OCI-LY7 (cell line): ENCODE data around the gene ATP6V0D1. TPM values are rescaled to one million over a fixed set of nuclear protein-coding genes. Genes with fewer than 3 reads are reported as not detected.
A peak's percentile ranks its signal among the peaks of the same experiment; 100 is the strongest.

Experiments
- BruUV-seq: library from RNA; stranded (reverse); fragments of 400-500 nt; replicated peaks from 2 replicates; lab custom pipeline; 2021; lab: Mats Ljungman, UMichigan
- CTCF ChIA-PET: fragments of 300-600 bp; sonication (Branson Sonifier 250); formaldehyde crosslinking; loops from one replicate; lab custom pipeline; 2022; ENCODE audit warnings: antibody characterized with exemption; ENCODE audit not compliant: unreplicated experiment; lab: Charles Lee
- POLR2A ChIA-PET: fragments of 300-600 bp; sonication (Branson Sonifier 250); formaldehyde crosslinking; loops from one replicate; lab custom pipeline; 2022; ENCODE audit warnings: antibody characterized with exemption; lab: Charles Lee
- DNase-seq: peaks from one replicate; pipeline ENCODE4 v3.0.0-alpha.2; 2015; ENCODE audit warnings: low spot score
- H2AFZ ChIP-seq: fragments of 200-600 bp; sonication (generic), shearing (Covaris generic); 2 replicates; pipeline ENCODE4 v1.6.1; 2014; ENCODE audit warnings: mild to moderate bottlenecking, antibody characterized with exemption, low read length, moderate library complexity
- H3K27ac ChIP-seq: fragments of 200-600 bp; sonication (generic); 2 replicates; pipeline ENCODE4 v1.5.1; 2014; ENCODE audit warnings: mixed run types, low read depth, mild to moderate bottlenecking, moderate library complexity, low read length, inconsistent platforms; ENCODE audit not compliant: poor library complexity, severe bottlenecking
- H3K36me3 ChIP-seq: fragments of 200-600 bp; sonication (generic); 2 replicates; pipeline ENCODE4 v1.6.1; 2014; ENCODE audit warnings: mild to moderate bottlenecking, antibody characterized with exemption, low read length, moderate library complexity, mixed read lengths; ENCODE audit not compliant: insufficient read depth
- H3K4me1 ChIP-seq: fragments of 200-600 bp; sonication (generic); 2 replicates; pipeline ENCODE4 v1.5.1; 2014; ENCODE audit warnings: mild to moderate bottlenecking, low read length; ENCODE audit not compliant: insufficient read depth, poor library complexity, severe bottlenecking
- H3K4me2 ChIP-seq: fragments of 200-600 bp; sonication (generic); 2 replicates; pipeline ENCODE4 v1.6.1; 2014; ENCODE audit warnings: mild to moderate bottlenecking, low read length
- H3K4me3 ChIP-seq: fragments of 200-600 bp; sonication (generic); 2 replicates; pipeline ENCODE4 v1.5.1; 2014; ENCODE audit warnings: mild to moderate bottlenecking, low read depth, low read length; ENCODE audit not compliant: poor library complexity, severe bottlenecking
- H3K79me2 ChIP-seq: fragments of 200-600 bp; sonication (generic); 2 replicates; pipeline ENCODE4 v1.6.1; 2016; ENCODE audit warnings: low read depth, mild to moderate bottlenecking, low read length, moderate library complexity, mixed read lengths; ENCODE audit not compliant: insufficient read depth
- H3K9me2 ChIP-seq: fragments of 200-600 bp; sonication (generic); 2 replicates; pipeline ENCODE4 v1.6.1; 2016; ENCODE audit warnings: mild to moderate bottlenecking, low read length, mixed read lengths; ENCODE audit not compliant: insufficient read depth
- H3K9me3 ChIP-seq: fragments of 200-600 bp; sonication (generic); 2 replicates; pipeline ENCODE4 v1.6.1; 2014; ENCODE audit warnings: mild to moderate bottlenecking, mixed run types, low read length, mixed read lengths
- H4K20me1 ChIP-seq: fragments of 200-600 bp; sonication (generic); 2 replicates; pipeline ENCODE4 v1.6.1; 2014; ENCODE audit warnings: mild to moderate bottlenecking, antibody characterized with exemption, low read length, moderate library complexity, mixed read lengths; ENCODE audit not compliant: insufficient read depth
- CTCF ChIP-seq: fragments of 200-600 bp; sonication (generic); conservative IDR thresholded peaks from 2 replicates; pipeline ENCODE4 v1.5.1; 2014; ENCODE audit warnings: mild to moderate bottlenecking, antibody characterized with exemption, low read length, moderate library complexity, mixed read lengths
- EZH2phosphoT487 ChIP-seq: fragments of 200-600 bp; sonication (generic); IDR thresholded peaks from 2 replicates; pipeline ENCODE4 v1.6.1; 2018; ENCODE audit warnings: low read depth, borderline replicate concordance, mild to moderate bottlenecking, mixed run types, antibody characterized with exemption, low read length, moderate library complexity, mixed read lengths
- intact Hi-C: fragments of 100-400 bp; cut with micrococcal nuclease; formaldehyde crosslinking; loops from one replicate; pipeline ENCODE4 v1.10.0; 2022; ENCODE audit not compliant: unreplicated experiment
- total RNA-seq, 2 experiments: library from RNA; depleted of rRNA in 1 of 2; stranded (reverse); fragments of >200 nt in 1 of 2; shearing (Covaris generic) in 1 of 2; gene quantifications; 2 replicates each; pipeline ENCODE4 v1.2.3, GENCODE V29; 2014 to 2022

The ATP6V0D1 gene
- total RNA-seq, 2 experiments from 2014 or later: 24.4 to 38.0 TPM

DNA sequence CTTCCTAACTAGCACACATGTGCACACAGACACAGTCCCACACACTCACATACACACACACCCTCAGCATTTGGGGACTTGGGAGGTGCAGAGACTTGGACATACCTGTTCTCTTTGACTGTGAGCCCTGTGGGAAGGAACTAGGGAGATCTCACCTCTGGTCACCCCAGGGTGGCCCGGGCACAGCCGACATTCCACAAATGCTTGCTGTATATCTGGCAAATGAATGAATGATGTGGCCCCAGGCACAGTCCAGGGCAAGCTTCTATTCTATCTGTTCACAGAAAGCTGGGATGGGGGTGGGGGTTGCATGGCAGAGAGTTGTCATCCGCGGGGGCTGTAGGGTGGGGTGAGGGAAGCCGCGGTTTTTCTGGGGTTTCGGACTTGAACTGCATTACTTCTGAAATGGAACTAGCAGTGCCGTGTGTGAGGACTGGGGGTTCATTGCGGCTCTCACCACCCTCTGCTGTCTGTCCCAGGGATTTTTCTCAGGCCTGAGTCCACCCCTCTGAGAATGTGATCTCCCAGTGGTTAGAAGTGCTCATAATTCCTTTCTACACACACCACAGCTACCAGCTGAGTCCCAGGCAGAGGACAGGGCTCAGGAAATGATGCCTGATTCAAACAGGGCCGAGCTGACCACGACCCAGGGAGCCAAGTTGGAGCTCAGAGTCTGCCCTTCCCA lies 44.4 kb upstream of the ATP6V0D1 start:
- intact Hi-C loops: no loop called here
- TF ChIP-seq EZH2phosphoT487 (no peak), CTCF (0 out of 2 replicates have a peak, but pooled peaks have one; percentile 16)
- Histone ChIP-seq H2AFZ (no peak overlapping the region), H3K4me1 (peaks cover 26% of the 10 kb centered on the region), H3K4me3 (no peak overlapping the region), H3K79me2 (no peaks in the 10 kb centered on the region), H3K4me2 (no peak overlapping the region), H3K36me3 (no peaks in the 10 kb centered on the region), H3K9me3 (no peaks in the 10 kb centered on the region), H3K9me2 (no peaks in the 10 kb centered on the region), H4K20me1 (no peaks in the 10 kb centered on the region), H3K27ac (no peak overlapping the region)
- ChIA-PET CTCF (interaction anchor here (0.6 to 1.6 kb wide), 2 partner anchors 38 to 120 kb away, joined by 3 to 6 read pairs; partner anchors contain the start of gene CARMIL2), POLR2A (interaction anchor here (1.0 kb wide), 1 partner anchor 11 kb away, joined by 5 read pairs; no protein-coding TSS in a partner anchor)
- DNase-seq: no peak
- BruUV-seq: no TSS peak

DNA sequence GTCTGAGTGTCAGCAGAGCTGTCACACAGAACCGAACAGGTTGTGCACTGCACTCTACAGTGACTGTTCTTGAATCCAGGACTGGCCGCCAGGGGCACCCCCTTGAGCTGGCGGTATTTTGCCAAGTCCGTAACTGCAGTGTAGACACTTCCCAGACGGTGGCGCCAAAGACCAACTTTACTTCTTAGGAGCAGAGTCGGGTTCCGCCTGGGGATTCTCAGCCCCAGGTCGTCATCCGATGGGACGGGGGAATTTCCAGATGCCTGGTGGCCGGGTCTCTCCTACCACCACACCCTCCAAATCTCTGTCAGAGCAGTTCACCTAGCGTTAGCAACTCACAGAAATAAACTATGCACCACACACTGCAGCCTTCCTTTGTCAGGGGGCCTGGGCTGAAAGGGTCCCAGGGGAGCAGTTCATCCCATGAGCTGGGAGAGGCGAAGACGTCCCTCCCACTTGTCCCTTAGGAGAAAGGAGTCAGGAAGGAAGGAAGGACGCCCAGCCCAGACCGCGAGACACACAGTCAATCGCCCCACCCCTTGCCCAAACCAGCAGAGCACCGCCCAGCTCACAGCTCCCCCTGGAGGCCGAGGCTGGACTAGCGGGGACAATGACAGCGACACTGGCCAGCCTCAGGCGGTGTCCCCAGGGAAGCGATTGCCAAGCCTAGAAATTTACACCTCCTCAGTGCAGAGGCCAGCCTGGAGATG lies 40.3 kb upstream of the ATP6V0D1 start:
- intact Hi-C loops: loop anchor here (1.0 kb wide), 7 partner anchors 26 to 407 kb away; partner anchors contain the start of genes CARMIL2, CTCF and NUTF2
- TF ChIP-seq EZH2phosphoT487: no peak
- TF ChIP-seq CTCF: peak; percentile 95
- no peaks in the 10 kb centered on the region for H4K20me1 ChIP-seq
- ChIA-PET POLR2A (interaction anchor here (0.6 to 1.8 kb wide), 11 partner anchors 11 to 1018 kb away, joined by 3 to 6 read pairs (median 4); partner anchors contain the start of genes ACD, ATP6V0D1, CARMIL2 and FHOD1), CTCF (interaction anchor here (0.6 to 2.3 kb wide), 17 partner anchors 8 to 414 kb away, joined by 3 to 14 read pairs (median 4); partner anchors contain the start of genes ACD, ATP6V0D1, C16orf86 and CARMIL2)
- H3K4me1 ChIP-seq: peaks cover 48% of the 10 kb centered on the region
- DNase-seq: peak; percentile 97
- H3K27ac ChIP-seq: peak overlapping the region; percentile 89
- no peaks in the 10 kb centered on the region for H3K79me2 ChIP-seq
- H3K36me3 ChIP-seq: no peaks in the 10 kb centered on the region
- H3K4me3 ChIP-seq: peak overlapping the region; percentile 69
- no peaks in the 10 kb centered on the region for H3K9me2 ChIP-seq
- peak overlapping the region; percentile 86; the same call in 1 of the 2 replicates for H2AFZ ChIP-seq
- H3K9me3 ChIP-seq: no peaks in the 10 kb centered on the region
- BruUV-seq: no TSS peak
- H3K4me2 ChIP-seq: peak overlapping the region; percentile 99
